Stomach (tissue), 9 donors: ENCODE results near the gene AK9. TPM values are rescaled to one million over a fixed set of nuclear protein-coding genes. Genes with fewer than 3 reads are reported as not detected.

Experiments
- DNase-seq, 2 donors: peaks; one replicate each; pipeline versions ENCODE4 v3.0.0 to v3.0.0-alpha.2; 2013 to 2019
- H3K27ac ChIP-seq, 5 donors: fragments of 200-600 bp in 4 of 5; sonication (generic) in 4 of 5; one replicate each; pipeline ENCODE4 v1.5.1; 2013 to 2019; ENCODE audit warnings: mild to moderate bottlenecking in 1 of 5, moderate library complexity in 1 of 5
- H3K27me3 ChIP-seq, 3 donors: fragments of 200-600 bp; sonication (generic); one replicate each; pipeline ENCODE4 v1.5.1; 2017 to 2019; ENCODE audit warnings: mixed run types in 1 of 3
- H3K36me3 ChIP-seq, 4 donors: fragments of 200-600 bp; sonication (generic); 1 replicate in 3 of 4; 2 replicates in 1 of 4; pipeline ENCODE4 v1.5.1; 2016 to 2019
- H3K4me1 ChIP-seq, 4 donors: fragments of 200-600 bp; sonication (generic); one replicate each; pipeline ENCODE4 v1.5.1; 2016 to 2019
- H3K4me3 ChIP-seq, 4 donors: fragments of 200-600 bp; sonication (generic) in 3 of 4; one replicate each; pipeline ENCODE4 v1.5.1; 2016 to 2019; ENCODE audit warnings: mild to moderate bottlenecking in 1 of 4
- H3K9me3 ChIP-seq, 4 donors: fragments of 200-600 bp; sonication (generic); one replicate each; pipeline ENCODE4 v1.5.1; 2016 to 2019
- CTCF ChIP-seq, 7 experiments: fragments of 450-650 bp in 4 of 7; fragments of 200-600 bp in 3 of 7; sonication (generic) in 3 of 7; IDR thresholded peaks; one replicate each; pipeline ENCODE4 v1.5.1; 2016 to 2019; ENCODE audit warnings: antibody characterized with exemption in 7 of 7, control low read depth in 2 of 7, mild to moderate bottlenecking in 1 of 7
- EP300 ChIP-seq: sonication (generic); formaldehyde crosslinking; IDR thresholded peaks from one replicate; pipeline ENCODE4 v1.6.1; 2017; ENCODE audit warnings: antibody characterized with exemption
- POLR2A ChIP-seq, 4 donors: fragments of 450-650 bp; IDR thresholded peaks; one replicate each; pipeline ENCODE4 v1.6.1; 2016; ENCODE audit warnings: antibody characterized with exemption in 4 of 4, control low read depth in 2 of 4, mild to moderate bottlenecking in 1 of 4, moderate library complexity in 1 of 4
- POLR2AphosphoS5 ChIP-seq, 3 donors: sonication (generic); formaldehyde crosslinking; IDR thresholded peaks; one replicate each; pipeline ENCODE4 v1.6.1; 2016; ENCODE audit warnings: antibody characterized with exemption in 3 of 3
- WGBS, 5 donors: extraction: QIAGEN DNeasy Blood & Tissue Kit in 3 of 5; methylation state at CpG; one replicate each; pipeline versions ENCODE4 v1.1.5 to v1.1.7; 2013 to 2018; 5-methylcytosine and 5-hydroxymethylcytosine counted together
- intact Hi-C: fragments of 100-400 bp; cut with DNase I; formaldehyde crosslinking; loops from one replicate; pipeline ENCODE4 v1.15.1; 2023; ENCODE audit warnings: low total_unique reads
- polyA plus RNA-seq, 3 donors: library from polyadenylated mRNA; stranded (reverse); fragments of 200-250 nt; gene quantifications; one replicate each; pipeline ENCODE4 v1.2.3, GENCODE V29; 2013
- total RNA-seq, 5 donors: library from RNA; depleted of rRNA; stranded (reverse); fragments of >200 nt; gene quantifications; one replicate each; pipeline versions ENCODE4 v1.1.0 to v1.2.3, GENCODE V29; 2014 to 2016
- donor health status: healthy with polysubstance abuse.
- donor health status: Bipolar disorder and iron deficiency.
- donor health status: healthy.

AK9 gene
- total and polyA plus RNA-seq, 8 donors: 3.8 to 20.3 (median 9.1) TPM

- 47 to 68% (median 60%) methylated on average over 4 of the region's 4 CpGs for WGBS, 5 donors
- TF ChIP-seq POLR2AphosphoS5 (IDR thresholded peaks at IDR 0.05) (no peak), POLR2A (IDR thresholded peaks at IDR 0.05) (no peak)
These were observed 12.8 kb downstream of the AK9 start for GRCh38 chr6:109678240-109678639.

DNA sequence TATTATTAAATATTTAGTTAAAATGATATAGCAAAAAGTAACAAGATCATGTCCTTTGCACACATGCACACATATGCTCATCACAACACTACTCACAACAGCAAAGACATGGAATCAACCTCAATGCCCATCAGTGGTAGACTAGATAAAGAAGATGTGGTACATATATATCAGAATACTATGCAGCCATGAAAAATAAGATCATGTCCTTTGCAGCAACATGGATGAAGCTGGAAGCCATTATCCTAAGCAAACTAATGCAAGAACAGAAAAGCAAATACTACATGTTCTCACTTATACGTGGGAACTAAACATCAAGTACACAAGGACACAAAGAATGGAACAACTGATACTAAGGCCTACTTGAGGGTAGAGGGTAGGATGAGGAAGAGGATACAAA, 14.3 kb downstream of the AK9 start:
- Histone ChIP-seq H3K27ac (no peak overlapping the region), H3K4me1 (peaks cover 0 to 10% (median 0%) of the 10 kb centered on the region in 4 donors), H3K36me3 (peaks cover 0 to 6% (median 3%) of the 10 kb centered on the region in 4 donors), H3K4me3 (no peak overlapping the region), H3K9me3 (no peaks in the 10 kb centered on the region), H3K27me3 (no peaks in the 10 kb centered on the region)
- intact Hi-C loops: no loop called here
- WGBS, 5 donors: 79 to 100% (median 94%) methylated on average over 1 of the region's 1 CpG
- DNase-seq: no peak
- TF ChIP-seq POLR2A (IDR thresholded peaks at IDR 0.05): no peak
- no peak for TF ChIP-seq EP300
- no peak for TF ChIP-seq CTCF (IDR thresholded peaks at IDR 0.05)
- TF ChIP-seq POLR2AphosphoS5 (IDR thresholded peaks at IDR 0.05): no peak

More at GRCh38 chr6:109678240-109678639, 12.8 kb downstream of the AK9 start:
- Histone ChIP-seq H3K27ac (no peak overlapping the region), H3K27me3 (no peaks in the 10 kb centered on the region), H3K36me3 (peaks cover 0 to 5% (median 0%) of the 10 kb centered on the region in 4 donors), H3K4me1 (peaks cover 0 to 10% (median 0%) of the 10 kb centered on the region in 4 donors), H3K9me3 (no peaks in the 10 kb centered on the region), H3K4me3 (no peak overlapping the region)
- DNase-seq: no peak
- intact Hi-C loops: no loop called here

- intact Hi-C loops: no loop called here
- H3K27ac ChIP-seq: no peak overlapping the region
- no peak for TF ChIP-seq CTCF (IDR thresholded peaks at IDR 0.05)
These were observed 18.2 kb downstream of the AK9 start for GRCh38 chr6:109672839-109673238.

DNA sequence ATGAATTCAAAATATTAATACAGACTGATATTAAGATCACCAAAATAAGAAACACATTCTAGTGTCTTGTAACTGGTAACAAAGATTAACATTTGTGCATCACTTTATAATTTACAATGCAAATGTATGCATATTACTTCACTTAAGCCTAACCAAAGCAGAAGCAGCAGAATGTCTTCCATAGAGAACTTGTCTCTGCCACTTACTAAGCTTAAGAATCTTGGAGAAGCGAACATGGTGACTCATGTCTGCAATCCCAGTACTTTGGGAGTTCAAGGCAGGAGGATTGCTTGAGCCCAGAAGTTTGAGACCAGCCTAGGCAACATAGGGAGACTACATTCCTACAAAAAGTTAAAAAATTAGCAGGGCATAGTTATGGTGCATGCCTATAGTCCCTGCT, 18.8 kb downstream of the AK9 start:
- intact Hi-C loops: no loop called here
- no peak for DNase-seq
- WGBS, 5 donors: 90 to 95% (median 95%) methylated on average over 1 of the region's 1 CpG
- Histone ChIP-seq H3K27ac (no peak overlapping the region), H3K9me3 (no peaks in the 10 kb centered on the region), H3K4me3 (no peak overlapping the region), H3K27me3 (no peaks in the 10 kb centered on the region), H3K4me1 (no peaks in the 10 kb centered on the region), H3K36me3 (peaks cover 4 to 26% (median 18%) of the 10 kb centered on the region in 4 donors)
- no peak for TF ChIP-seq CTCF (IDR thresholded peaks at IDR 0.05)
- no peak for TF ChIP-seq POLR2AphosphoS5 (IDR thresholded peaks at IDR 0.05)
- no peak for TF ChIP-seq POLR2A (IDR thresholded peaks at IDR 0.05)
- TF ChIP-seq EP300: no peak

More at GRCh38 chr6:109672839-109673238, 18.2 kb downstream of the AK9 start:
- Histone ChIP-seq H3K9me3 (no peaks in the 10 kb centered on the region), H3K27me3 (no peaks in the 10 kb centered on the region), H3K4me1 (no peaks in the 10 kb centered on the region), H3K36me3 (peaks cover 4 to 26% (median 18%) of the 10 kb centered on the region in 4 donors), H3K4me3 (no peak overlapping the region)
- no peak for DNase-seq

DNA sequence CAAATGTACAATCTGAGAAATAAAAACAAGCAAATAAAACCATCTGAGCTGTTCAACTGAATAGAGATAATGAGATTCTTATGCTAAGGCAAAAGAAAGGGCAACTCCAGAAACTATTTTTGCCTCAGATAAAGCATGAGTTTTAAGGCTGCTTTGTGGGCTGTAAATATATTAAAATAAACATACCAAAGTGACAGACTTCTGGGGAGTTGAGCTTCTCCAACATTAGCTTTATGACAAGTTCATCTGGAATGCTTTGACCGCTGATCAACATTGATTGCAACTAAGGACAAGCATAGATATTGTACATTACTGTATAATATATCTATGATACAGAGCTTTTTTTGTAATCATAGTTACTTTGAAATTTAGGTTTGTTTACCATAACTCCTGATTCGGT, 19.3 kb downstream of the AK9 start:
- TF ChIP-seq EP300: no peak
- TF ChIP-seq CTCF (IDR thresholded peaks at IDR 0.05): no peak
- TF ChIP-seq POLR2A (IDR thresholded peaks at IDR 0.05): no peak
- TF ChIP-seq POLR2AphosphoS5 (IDR thresholded peaks at IDR 0.05): no peak
- no peak for DNase-seq
- Histone ChIP-seq H3K4me3 (no peak overlapping the region), H3K9me3 (no peaks in the 10 kb centered on the region), H3K27me3 (no peaks in the 10 kb centered on the region), H3K36me3 (peaks cover 4 to 26% (median 18%) of the 10 kb centered on the region in 4 donors), H3K4me1 (no peaks in the 10 kb centered on the region), H3K27ac (no peak overlapping the region)
- 77 to 86% (median 82%) methylated on average over 2 of the region's 2 CpGs for WGBS, 5 donors
- intact Hi-C loops: no loop called here
